ENCODE results near the gene CHRM4.

Gene CHRM4

GRCh38 chr11:46369458-46370152 lies 22.0 kb downstream of the CHRM4 start:
- peak in 9 of 51 donors; percentile 11 to 34 (median 20) for DNase-seq

GRCh38 chr11:46367916-46368267 lies 23.7 kb downstream of the CHRM4 start:
- no peak for DNase-seq

- DNase-seq, result peak in 40 of 51 donors; percentile 13 to 82 (median 53)
Observed at GRCh38 chr11:46367244-46367915, 24.2 kb downstream of the CHRM4 start.

GRCh38 chr11:46366661-46367161 lies 24.9 kb downstream of the CHRM4 start:
- no peak for DNase-seq

GRCh38 chr11:46366260-46366659 lies 25.3 kb downstream of the CHRM4 start:
- no peak for DNase-seq

GRCh38 chr11:46364791-46365190 lies 26.8 kb downstream of the CHRM4 start:
- no peak for DNase-seq

GRCh38 chr11:46364056-46364455 lies 27.5 kb downstream of the CHRM4 start:
- DNase-seq, result no peak

- DNase-seq, result peak in 40 of 51 donors; percentile 25 to 89 (median 70)
Observed at GRCh38 chr11:46363455-46364005, 28.0 kb downstream of the CHRM4 start.

GRCh38 chr11:46363031-46363407 lies 28.6 kb downstream of the CHRM4 start:
- DNase-seq, result peak in 33 of 51 donors; percentile 22 to 73 (median 51)

GRCh38 chr11:46362156-46363030 lies 29.2 kb downstream of the CHRM4 start:
- DNase-seq, result peak in 1 of 51 donors; percentile 57

GRCh38 chr11:46361283-46362155 lies 30.1 kb downstream of the CHRM4 start:
- peak in 19 of 51 donors; percentile 16 to 73 (median 38) for DNase-seq

GRCh38 chr11:46360878-46361277 lies 30.7 kb downstream of the CHRM4 start:
- DNase-seq, result no peak

GRCh38 chr11:46359953-46360352 lies 31.6 kb downstream of the CHRM4 start:
- DNase-seq, result no peak

- DNase-seq, result no peak
Observed at GRCh38 chr11:46357483-46357936, 34.1 kb downstream of the CHRM4 start.

GRCh38 chr11:46356924-46357482 lies 34.6 kb downstream of the CHRM4 start:
- no peak for DNase-seq

- peak in 1 of 51 donors; percentile 71 for DNase-seq
Observed at GRCh38 chr11:46353698-46354097, 37.9 kb downstream of the CHRM4 start.

GRCh38 chr11:46352063-46352841 lies 39.3 kb downstream of the CHRM4 start:
- peak in 19 of 51 donors; percentile 13 to 68 (median 29) for DNase-seq

- DNase-seq, result no peak
Observed at GRCh38 chr11:46351606-46352005, 40.0 kb downstream of the CHRM4 start.

- DNase-seq, result no peak
Observed at GRCh38 chr11:46351148-46351547, 40.4 kb downstream of the CHRM4 start.

Data from hypothalamus (tissue), 51 donors.